Mononuclear cell (primary cell): Measurements from ENCODE around the gene HBQ1. TPM values are rescaled to one million over a fixed set of nuclear protein-coding genes. Genes with fewer than 3 reads are reported as not detected.
"Not testable (repeated sequence)": the region's sequence is repeated elsewhere in the genome, so short reads cannot be mapped to it uniquely, and the experiment has no call there.

Experiments
- H3K27me3 ChIP-seq: 2 replicates; pipeline ENCODE4 v1.6.0; 2011; ENCODE audit warnings: low read length, control low read depth; ENCODE audit not compliant: insufficient read depth
- H3K4me1 ChIP-seq: 2 replicates; pipeline ENCODE4 v1.5.1; 2011; ENCODE audit warnings: mild to moderate bottlenecking, low read length, control low read depth; ENCODE audit not compliant: insufficient read depth
- H3K4me3 ChIP-seq: 2 replicates; pipeline ENCODE4 v1.5.1; 2011; ENCODE audit warnings: mild to moderate bottlenecking, low read length, moderate library complexity
- H3K9me3 ChIP-seq: 2 replicates; pipeline ENCODE4 v1.5.1; 2011; ENCODE audit warnings: low read depth, mild to moderate bottlenecking, control low read depth, low read length
- total RNA-seq: library from RNA; depleted of rRNA; stranded (reverse); fragments of >200 nt; gene quantifications from one replicate; pipeline ENCODE4 v1.2.3, GENCODE V29; 2012

Gene HBQ1
- not detected for total RNA-seq

DNA sequence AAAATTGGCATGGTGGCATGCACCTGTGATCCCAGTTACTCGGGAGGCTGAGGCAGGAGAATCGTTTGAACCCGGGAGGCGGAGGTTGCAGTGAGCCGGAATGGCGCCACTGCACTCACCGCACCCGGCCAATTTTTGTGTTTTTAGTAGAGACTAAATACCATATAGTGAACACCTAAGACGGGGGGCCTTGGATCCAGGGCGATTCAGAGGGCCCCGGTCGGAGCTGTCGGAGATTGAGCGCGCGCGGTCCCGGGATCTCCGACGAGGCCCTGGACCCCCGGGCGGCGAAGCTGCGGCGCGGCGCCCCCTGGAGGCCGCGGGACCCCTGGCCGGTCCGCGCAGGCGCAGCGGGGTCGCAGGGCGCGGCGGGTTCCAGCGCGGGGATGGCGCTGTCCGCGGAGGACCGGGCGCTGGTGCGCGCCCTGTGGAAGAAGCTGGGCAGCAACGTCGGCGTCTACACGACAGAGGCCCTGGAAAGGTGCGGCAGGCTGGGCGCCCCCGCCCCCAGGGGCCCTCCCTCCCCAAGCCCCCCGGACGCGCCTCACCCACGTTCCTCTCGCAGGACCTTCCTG is at the start of gene HBQ1:
TSS of gene HBQ1 (plus strand) at position 359 of the 575 bp plus-strand sequence. CDS start at position 387, 28 bp downstream.
- Histone ChIP-seq H3K27me3 (peaks cover 38% of the 10 kb centered on the region), H3K4me3 (no peak within 1 kb of the TSS)

DNA sequence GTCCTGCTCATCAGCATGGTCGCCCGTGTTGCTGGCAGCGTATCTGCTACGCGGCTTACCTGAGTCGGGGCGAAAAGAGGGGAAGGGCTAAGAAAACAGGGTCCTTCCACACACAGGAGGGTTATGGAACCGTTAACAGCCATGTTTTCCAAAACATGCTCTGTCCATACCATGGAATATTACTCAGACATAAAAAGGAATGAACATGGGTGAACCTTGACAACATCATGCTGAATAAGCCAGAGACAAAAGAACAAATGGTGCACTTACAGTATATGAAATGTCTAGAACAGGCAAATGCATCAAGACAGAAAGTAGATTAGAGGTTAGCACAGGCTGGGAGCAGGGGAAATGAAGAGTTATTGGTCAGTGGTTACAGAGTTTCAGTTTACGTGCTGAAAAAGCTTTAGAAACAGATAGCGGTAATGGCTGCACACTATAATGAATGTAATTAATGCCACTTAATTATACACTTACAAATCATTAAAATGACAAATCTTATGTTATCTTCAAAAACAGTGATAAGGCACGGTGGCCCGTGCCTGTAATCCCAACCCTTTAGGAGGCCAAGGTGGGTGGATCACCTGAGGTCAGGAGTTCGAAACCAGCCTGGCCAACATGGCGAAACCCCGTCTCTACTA is 49.6 kb upstream of the HBQ1 start:
- Histone ChIP-seq H3K27me3 (no peaks in the 10 kb centered on the region), H3K9me3 (no peaks in the 10 kb centered on the region), H3K4me3 (no peak overlapping the region), H3K4me1 (peaks cover 18% of the 10 kb centered on the region)

More for the DNA sequence above, at the start of gene HBQ1:
- Histone ChIP-seq H3K4me1 (peaks cover 18% of the 10 kb centered on the region), H3K9me3 (no peaks in the 10 kb centered on the region)

DNA sequence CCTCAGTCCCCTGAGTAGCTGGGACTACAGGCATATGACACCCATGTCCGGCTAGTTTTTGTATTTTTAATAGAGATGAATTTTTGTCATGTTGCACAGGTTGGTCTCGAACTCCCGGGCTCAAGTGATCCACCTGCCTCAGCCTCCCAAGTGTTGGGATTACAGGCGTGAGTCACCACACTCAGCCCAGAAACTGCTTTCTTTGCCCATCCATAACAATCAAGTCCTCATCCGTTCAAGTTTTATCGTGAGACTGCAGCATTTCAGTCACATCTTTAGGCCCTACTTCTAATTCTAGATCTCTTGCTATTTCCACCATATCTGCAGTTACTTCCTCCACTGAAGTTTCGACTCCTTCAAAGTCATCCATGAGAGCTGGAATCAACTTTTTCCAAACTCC is 48.1 kb upstream of the HBQ1 start:
- Histone ChIP-seq H3K4me1 (peaks cover 19% of the 10 kb centered on the region), H3K9me3 (no peaks in the 10 kb centered on the region), H3K27me3 (no peaks in the 10 kb centered on the region), H3K4me3 (no peak overlapping the region)

DNA sequence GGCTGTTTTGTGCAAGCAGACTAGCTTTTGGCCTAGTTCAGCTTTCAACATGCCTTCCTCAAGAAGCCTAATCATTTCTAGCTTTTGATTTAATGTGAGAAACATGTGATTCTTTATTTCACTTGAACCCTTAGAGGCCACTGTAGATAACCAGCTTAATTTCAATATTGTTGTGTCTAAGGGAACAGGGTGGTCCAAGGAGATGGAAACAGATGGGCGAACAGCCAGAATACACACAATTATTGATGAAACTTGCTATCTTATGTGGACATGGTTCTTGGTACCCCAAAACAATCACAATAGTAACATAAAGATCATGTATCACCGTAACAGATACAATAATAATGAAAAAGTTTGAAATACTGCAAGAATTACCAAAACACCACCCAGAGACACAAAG is 46.5 kb upstream of the HBQ1 start:
- no peaks in the 10 kb centered on the region for H3K27me3 ChIP-seq
- H3K4me3 ChIP-seq, result no peak overlapping the region
- H3K9me3 ChIP-seq, result no peaks in the 10 kb centered on the region
- peaks cover 27% of the 10 kb centered on the region for H3K4me1 ChIP-seq

DNA sequence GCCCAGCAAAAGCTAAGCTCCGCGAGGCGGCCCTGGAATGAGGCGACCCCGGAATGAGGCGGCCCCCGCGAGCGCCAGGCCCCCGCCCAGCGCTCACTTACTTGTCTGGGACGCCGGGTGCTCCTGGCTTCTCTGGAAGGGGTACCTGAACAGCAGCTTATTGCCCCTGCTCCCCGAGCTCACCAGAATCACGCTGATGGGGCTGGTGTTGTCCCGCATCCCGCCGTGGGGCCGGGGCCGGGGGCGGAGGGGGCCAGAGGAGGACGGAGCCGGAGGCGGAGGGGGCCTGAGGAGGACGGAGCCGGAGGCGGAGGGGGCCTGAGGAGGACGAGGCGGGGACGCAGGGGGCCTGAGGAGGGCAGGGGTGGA is 42.2 kb upstream of the HBQ1 start:
- H3K4me1 ChIP-seq, result peaks cover 10% of the 10 kb centered on the region
- no peaks in the 10 kb centered on the region for H3K9me3 ChIP-seq
- H3K4me3 ChIP-seq, result peak overlapping the region; percentile 46
- H3K27me3 ChIP-seq, result no peaks in the 10 kb centered on the region

DNA sequence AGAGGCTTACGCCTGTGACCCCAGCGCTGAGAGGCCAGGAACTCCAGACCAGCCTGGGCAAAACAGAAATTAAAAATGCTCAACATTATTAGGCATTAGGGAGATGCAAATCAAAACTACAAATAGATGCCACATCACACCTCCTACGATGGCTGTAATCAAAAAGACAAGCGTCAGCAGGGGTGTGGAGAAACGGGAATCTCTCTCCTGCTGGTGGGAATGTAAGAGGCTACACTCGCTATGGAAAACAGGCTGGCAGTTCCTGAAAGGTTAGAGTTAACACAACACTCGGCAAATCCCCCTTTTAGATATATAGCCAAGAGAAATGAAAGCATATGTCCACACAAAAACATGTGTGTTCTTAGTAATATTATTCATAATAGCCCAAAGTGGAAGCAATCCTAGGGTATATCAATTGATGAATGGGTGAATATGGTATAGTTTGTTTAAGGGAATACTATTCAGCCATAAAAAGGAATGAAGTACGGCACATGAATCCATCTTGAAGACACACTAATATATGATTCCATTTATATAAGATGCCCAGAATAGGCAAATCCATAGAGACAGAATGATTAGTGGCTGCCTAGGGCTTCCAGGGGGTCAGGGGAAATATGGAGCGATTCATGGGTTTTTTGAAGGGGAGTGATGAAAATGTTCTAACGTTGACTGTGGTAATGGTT is 39.9 kb upstream of the HBQ1 start:
- H3K9me3 ChIP-seq, result no peaks in the 10 kb centered on the region
- no peaks in the 10 kb centered on the region for H3K27me3 ChIP-seq
- no peak overlapping the region for H3K4me3 ChIP-seq
- peaks cover 10% of the 10 kb centered on the region for H3K4me1 ChIP-seq

DNA sequence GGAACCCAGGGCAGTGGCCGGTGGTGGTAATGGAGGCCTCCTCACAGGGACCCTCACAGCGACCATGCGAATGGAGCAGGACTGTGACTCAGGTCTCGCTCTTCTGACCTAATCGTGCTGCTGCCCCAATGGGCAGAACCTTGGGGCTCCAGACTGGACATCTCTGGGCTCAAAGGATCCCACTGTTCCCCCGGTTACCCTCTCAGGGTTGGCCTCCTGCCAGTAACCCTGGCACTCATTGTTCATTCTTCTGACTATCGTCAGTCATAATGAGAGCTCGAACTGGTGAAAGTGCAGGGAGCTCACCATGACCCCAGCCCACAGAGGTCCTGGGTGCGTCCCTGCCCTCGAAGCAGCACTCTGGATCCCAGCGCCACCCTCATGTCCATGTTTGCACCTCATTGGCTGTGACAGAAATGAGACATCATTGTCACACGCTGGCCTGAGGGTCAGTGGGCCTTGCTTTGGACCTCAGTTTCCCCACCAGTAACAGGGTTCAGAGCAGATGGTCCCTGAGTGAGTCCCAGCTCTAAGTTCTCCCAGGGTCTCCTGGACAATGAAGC is 37.8 kb upstream of the HBQ1 start:
- H3K4me3 ChIP-seq, result no peak overlapping the region
- peaks cover 6% of the 10 kb centered on the region for H3K4me1 ChIP-seq
- H3K9me3 ChIP-seq, result no peaks in the 10 kb centered on the region
- no peaks in the 10 kb centered on the region for H3K27me3 ChIP-seq

DNA sequence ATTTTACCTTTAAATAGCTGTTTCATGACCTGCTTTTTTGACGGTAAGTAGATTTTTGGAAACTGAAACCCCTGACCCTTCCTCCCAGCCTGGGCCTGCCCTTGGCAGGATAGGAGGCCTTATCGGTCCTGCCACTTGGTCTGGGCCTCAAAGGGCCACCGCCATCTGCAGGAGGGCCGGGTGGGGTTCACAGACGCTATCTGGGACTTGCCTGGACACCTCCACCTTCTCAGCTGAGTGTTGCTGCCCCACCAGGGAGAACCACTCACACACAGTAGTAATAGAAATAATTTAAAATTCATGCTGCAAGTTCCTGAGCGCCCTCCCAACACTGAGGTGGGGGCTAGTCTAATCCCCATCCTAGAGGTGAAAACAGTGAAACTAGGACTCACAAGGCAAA is 37.2 kb upstream of the HBQ1 start:
- Histone ChIP-seq H3K27me3 (no peaks in the 10 kb centered on the region), H3K9me3 (no peaks in the 10 kb centered on the region), H3K4me3 (no peak overlapping the region)

DNA sequence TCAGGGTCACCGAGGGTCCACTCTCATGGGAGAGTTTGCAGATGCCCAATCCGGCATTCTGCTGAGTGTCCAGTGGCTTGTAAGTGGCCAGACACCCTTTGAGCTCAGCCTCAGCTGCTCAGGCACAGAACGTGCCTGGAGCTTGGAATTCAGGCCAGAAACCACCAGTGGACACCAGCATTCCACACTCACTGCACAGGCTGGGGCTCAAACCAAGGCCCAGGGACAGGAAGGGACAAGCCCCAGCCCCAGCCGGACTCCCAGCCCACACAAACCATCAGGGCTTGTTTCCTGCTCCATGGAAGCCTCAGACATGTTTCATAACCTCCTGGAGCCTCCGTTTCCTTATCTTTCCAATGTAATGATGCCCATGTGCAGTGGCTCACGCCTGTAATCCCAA is 36.8 kb upstream of the HBQ1 start:
- H3K4me3 ChIP-seq, result no peak overlapping the region
- H3K27me3 ChIP-seq, result no peaks in the 10 kb centered on the region
- H3K9me3 ChIP-seq, result no peaks in the 10 kb centered on the region
- no peaks in the 10 kb centered on the region for H3K4me1 ChIP-seq

More for the DNA sequence above, 37.2 kb upstream of the HBQ1 start:
- H3K4me1 ChIP-seq, result no peaks in the 10 kb centered on the region

DNA sequence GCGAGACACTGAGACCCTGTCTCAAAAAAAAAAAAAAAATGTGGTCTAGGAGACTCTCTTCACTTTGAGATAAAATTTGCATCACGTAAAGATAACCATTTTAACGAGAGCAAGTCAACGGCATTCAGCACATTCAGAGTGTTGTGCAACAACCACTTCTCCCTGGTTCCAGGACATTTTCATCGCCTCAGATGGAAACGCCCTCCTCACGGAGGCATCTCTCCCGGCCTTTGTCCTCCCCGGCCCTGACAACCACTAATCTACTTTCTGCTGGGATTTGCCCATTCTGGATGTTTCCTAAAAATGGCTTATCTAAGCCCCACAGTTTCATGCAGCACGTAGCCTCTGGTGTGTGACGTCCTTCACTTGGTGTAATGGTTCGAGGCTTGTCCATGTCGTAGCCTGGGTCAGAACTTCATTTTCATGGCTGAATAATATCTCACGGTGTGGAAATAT is 35.4 kb upstream of the HBQ1 start:
- no peak overlapping the region for H3K4me3 ChIP-seq
- H3K4me1 ChIP-seq, result no peaks in the 10 kb centered on the region
- no peaks in the 10 kb centered on the region for H3K9me3 ChIP-seq
- peaks cover 3% of the 10 kb centered on the region for H3K27me3 ChIP-seq

DNA sequence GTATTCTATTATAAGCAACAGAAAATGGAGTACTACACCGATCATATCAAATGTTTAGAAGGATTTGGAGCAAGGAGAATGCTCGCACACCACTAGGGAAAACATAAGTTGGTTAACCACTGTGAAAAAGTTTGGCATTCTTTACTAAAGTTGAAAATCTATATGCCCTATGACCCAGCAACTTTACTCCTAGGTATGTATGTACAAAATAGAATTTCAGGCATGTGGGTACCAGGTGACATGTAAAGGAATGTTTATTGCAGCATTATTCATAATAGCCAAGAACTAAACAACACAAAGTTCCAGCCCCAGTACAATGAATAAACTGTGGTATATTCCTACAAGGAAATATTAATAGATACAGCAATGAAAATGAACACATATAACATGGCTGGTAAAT is 33.6 kb upstream of the HBQ1 start:
- Histone ChIP-seq H3K4me3 (no peak overlapping the region), H3K9me3 (no peaks in the 10 kb centered on the region), H3K27me3 (peaks cover 3% of the 10 kb centered on the region), H3K4me1 (no peaks in the 10 kb centered on the region)

DNA sequence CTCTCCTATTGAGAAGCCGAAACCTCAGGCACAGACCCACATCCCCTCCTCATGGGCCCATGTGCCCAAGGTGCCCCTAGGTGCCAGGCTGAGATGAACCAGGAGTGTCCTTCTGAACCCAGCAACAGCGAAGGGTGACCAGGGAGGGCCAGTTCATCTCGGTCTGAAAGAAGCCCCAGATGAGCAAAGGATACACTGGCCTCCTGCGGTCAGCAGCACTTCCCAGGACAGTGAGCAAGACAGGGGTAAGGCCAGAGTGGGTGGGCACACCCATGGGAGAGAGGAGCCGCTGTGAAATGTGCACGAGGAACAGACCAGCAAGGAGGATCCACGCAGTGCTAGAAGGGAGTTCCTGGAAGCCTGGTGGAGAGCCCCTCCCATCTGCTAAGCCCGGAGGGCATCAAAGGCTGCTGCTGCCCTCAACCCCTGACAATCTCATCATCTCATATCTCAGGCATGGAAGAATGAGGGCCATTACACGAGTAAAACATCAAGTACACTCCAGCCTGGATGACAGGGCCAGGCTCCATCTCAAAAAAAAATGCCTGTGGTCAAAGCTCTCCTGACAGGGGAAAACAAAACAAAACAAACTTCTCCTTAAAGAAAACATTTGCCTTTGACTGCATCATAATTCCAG is 31.1 kb upstream of the HBQ1 start:
- Histone ChIP-seq H3K4me1 (no peaks in the 10 kb centered on the region), H3K9me3 (no peaks in the 10 kb centered on the region), H3K4me3 (no peak overlapping the region), H3K27me3 (peaks cover 3% of the 10 kb centered on the region)

DNA sequence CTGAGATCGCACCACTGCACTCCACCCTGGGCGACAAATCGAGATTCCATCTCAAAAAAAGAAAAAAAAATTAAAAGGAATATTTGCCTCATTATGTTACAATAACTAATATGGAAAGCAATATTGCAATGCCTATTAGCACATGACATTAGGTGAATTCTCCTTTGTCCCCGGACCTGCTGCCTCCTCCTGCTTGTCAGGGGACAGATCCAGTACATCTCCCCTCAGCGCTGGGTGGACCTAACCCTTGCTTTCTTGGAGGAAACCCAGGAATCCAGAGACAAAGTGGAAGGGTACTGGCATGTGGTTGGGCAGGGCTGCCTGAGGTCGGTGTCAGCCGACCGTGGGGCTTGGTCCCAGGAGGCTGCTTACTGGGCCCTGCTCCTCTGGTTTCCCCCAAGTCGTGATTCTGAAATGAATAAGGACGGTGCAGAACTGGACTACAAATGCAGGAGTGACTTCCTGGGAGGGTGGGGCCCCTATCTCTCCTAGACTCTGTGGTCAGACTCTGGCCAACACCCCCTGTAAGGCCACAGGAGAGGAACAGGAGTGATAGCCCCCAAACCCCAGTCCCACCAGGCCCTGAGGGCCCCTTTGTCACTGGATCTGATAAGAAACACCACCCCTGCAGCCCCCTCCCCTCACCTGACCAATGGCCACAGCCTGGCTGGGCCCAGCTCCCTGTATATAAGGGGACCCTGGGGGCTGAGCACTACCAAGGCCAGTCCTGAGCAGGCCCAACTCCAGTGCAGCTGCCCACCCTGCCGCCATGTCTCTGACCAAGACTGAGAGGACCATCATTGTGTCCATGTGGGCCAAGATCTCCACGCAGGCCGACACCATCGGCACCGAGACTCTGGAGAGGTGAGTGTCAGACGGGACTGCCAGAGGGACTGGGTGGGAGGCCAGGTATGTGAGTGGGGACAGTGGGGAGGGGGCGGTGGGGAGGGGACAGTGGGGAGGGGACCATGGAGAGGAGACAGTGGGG is 27.8 kb upstream of the HBQ1 start, which contains the start of gene HBZ:
TSS of gene HBZ (plus strand) at position 504 of the 988 bp plus-strand sequence. CDS start at position 770, 266 bp downstream.
- Histone ChIP-seq H3K4me3 (no peak within 1 kb of the TSS), H3K4me1 (peaks cover 8% of the 10 kb centered on the region), H3K9me3 (no peaks in the 10 kb centered on the region), H3K27me3 (peaks cover 20% of the 10 kb centered on the region)

DNA sequence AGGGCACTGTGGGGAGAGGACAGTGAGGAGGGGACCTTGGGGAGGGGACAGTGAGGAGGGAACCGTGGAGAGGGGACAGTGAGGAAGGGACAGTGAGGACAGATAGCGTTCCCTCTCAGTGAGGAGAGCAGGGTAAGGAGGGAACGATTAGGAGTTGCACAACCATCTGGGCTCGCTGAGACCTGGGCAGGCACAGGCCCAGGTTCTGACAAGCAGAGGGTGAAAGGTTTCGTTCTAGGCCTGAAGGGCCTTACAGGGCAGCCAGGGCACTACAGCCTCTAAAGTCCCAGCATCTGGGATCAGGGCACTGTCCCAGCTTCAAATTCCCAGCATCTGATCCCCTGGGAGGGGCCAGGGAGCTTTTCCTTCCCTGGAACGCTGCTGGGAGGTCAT is 27.1 kb upstream of the HBQ1 start:
- H3K27me3 ChIP-seq, result peaks cover 20% of the 10 kb centered on the region
- H3K9me3 ChIP-seq, H3K4me3 ChIP-seq, H3K4me1 ChIP-seq: not testable (repeated sequence)
